ENCODE results near the gene DSCAM. TPM values are rescaled to one million over a fixed set of nuclear protein-coding genes. Genes with fewer than 3 reads are reported as not detected.

Gene DSCAM
- total RNA-seq, 1 experiment from 2014 or later = 0.13 TPM

GRCh38 chr21:40766381-40766780 lies 80.6 kb downstream of the DSCAM start:
- Mint-ChIP-seq H3K27ac (no peak overlapping the region), H3K36me3 (no peaks in the 10 kb centered on the region), H3K4me3 (no peak overlapping the region), H3K9me3 (peaks cover 8% of the 10 kb centered on the region; the same call in 1 of the 2 replicates), H3K27me3 (ENCODE audit: low read depth) (no peaks in the 10 kb centered on the region), H3K4me1 (peaks cover 7% of the 10 kb centered on the region; the same call in 1 of the 2 replicates)
- CTCF ChIA-PET = no interaction called here
- POLR2A ChIA-PET = no interaction called here
- DNase-seq (ENCODE audit: low spot score) = no peak
- ATAC-seq = no peak
- TF ChIP-seq IRF2 (CRISPR knock-in tag; IDR thresholded peaks at IDR 0.05; ENCODE audit: borderline replicate concordance, low read depth) = no peak
- TF ChIP-seq ZNF263 (CRISPR knock-in tag; IDR thresholded peaks at IDR 0.05; ENCODE audit: low read depth) = no peak
- TF ChIP-seq, protein P1, sequence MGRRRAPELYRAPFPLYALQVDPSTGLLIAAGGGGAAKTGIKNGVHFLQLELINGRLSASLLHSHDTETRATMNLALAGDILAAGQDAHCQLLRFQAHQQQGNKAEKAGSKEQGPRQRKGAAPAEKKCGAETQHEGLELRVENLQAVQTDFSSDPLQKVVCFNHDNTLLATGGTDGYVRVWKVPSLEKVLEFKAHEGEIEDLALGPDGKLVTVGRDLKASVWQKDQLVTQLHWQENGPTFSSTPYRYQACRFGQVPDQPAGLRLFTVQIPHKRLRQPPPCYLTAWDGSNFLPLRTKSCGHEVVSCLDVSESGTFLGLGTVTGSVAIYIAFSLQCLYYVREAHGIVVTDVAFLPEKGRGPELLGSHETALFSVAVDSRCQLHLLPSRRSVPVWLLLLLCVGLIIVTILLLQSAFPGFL (CRISPR knock-in tag; IDR thresholded peaks at IDR 0.05; ENCODE audit: borderline replicate concordance) = no peak
- no peak for TF ChIP-seq CBFB (CRISPR knock-in tag; IDR thresholded peaks at IDR 0.05; ENCODE audit: low read depth)
- no peak for TF ChIP-seq MLX (CRISPR knock-in tag; IDR thresholded peaks at IDR 0.05)
- no peak for TF ChIP-seq ELF4 (CRISPR knock-in tag; IDR thresholded peaks at IDR 0.05; ENCODE audit: low read depth)
- TF ChIP-seq ZNF232 (CRISPR knock-in tag; IDR thresholded peaks at IDR 0.05) = no peak
- no peak for TF ChIP-seq ETV6 (CRISPR knock-in tag; IDR thresholded peaks at IDR 0.05)
- TF ChIP-seq NFYB (CRISPR knock-in tag; conservative IDR thresholded peaks at IDR 0.05; ENCODE audit: low read depth) = no peak
- no peak for TF ChIP-seq E2F1 (CRISPR knock-in tag; IDR thresholded peaks at IDR 0.05)
- TF ChIP-seq NR2C2 (CRISPR knock-in tag; IDR thresholded peaks at IDR 0.05) = no peak
- no peak for TF ChIP-seq ZNF532 (CRISPR knock-in tag; IDR thresholded peaks at IDR 0.05; ENCODE audit: borderline replicate concordance)
- TF ChIP-seq, protein P2, sequence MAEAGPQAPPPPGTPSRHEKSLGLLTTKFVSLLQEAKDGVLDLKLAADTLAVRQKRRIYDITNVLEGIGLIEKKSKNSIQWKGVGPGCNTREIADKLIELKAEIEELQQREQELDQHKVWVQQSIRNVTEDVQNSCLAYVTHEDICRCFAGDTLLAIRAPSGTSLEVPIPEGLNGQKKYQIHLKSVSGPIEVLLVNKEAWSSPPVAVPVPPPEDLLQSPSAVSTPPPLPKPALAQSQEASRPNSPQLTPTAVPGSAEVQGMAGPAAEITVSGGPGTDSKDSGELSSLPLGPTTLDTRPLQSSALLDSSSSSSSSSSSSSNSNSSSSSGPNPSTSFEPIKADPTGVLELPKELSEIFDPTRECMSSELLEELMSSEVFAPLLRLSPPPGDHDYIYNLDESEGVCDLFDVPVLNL (CRISPR knock-in tag; IDR thresholded peaks at IDR 0.05; ENCODE audit: borderline replicate concordance, low read depth) = no peak
- TF ChIP-seq, protein P3, sequence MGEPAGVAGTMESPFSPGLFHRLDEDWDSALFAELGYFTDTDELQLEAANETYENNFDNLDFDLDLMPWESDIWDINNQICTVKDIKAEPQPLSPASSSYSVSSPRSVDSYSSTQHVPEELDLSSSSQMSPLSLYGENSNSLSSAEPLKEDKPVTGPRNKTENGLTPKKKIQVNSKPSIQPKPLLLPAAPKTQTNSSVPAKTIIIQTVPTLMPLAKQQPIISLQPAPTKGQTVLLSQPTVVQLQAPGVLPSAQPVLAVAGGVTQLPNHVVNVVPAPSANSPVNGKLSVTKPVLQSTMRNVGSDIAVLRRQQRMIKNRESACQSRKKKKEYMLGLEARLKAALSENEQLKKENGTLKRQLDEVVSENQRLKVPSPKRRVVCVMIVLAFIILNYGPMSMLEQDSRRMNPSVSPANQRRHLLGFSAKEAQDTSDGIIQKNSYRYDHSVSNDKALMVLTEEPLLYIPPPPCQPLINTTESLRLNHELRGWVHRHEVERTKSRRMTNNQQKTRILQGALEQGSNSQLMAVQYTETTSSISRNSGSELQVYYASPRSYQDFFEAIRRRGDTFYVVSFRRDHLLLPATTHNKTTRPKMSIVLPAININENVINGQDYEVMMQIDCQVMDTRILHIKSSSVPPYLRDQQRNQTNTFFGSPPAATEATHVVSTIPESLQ (CRISPR knock-in tag; IDR thresholded peaks at IDR 0.05) = no peak
- TF ChIP-seq SP1 (CRISPR knock-in tag; conservative IDR thresholded peaks at IDR 0.05) = no peak
- TF ChIP-seq, protein P4, sequence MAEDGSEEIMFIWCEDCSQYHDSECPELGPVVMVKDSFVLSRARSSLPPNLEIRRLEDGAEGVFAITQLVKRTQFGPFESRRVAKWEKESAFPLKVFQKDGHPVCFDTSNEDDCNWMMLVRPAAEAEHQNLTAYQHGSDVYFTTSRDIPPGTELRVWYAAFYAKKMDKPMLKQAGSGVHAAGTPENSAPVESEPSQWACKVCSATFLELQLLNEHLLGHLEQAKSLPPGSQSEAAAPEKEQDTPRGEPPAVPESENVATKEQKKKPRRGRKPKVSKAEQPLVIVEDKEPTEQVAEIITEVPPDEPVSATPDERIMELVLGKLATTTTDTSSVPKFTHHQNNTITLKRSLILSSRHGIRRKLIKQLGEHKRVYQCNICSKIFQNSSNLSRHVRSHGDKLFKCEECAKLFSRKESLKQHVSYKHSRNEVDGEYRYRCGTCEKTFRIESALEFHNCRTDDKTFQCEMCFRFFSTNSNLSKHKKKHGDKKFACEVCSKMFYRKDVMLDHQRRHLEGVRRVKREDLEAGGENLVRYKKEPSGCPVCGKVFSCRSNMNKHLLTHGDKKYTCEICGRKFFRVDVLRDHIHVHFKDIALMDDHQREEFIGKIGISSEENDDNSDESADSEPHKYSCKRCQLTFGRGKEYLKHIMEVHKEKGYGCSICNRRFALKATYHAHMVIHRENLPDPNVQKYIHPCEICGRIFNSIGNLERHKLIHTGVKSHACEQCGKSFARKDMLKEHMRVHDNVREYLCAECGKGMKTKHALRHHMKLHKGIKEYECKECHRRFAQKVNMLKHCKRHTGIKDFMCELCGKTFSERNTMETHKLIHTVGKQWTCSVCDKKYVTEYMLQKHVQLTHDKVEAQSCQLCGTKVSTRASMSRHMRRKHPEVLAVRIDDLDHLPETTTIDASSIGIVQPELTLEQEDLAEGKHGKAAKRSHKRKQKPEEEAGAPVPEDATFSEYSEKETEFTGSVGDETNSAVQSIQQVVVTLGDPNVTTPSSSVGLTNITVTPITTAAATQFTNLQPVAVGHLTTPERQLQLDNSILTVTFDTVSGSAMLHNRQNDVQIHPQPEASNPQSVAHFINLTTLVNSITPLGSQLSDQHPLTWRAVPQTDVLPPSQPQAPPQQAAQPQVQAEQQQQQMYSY (CRISPR knock-in tag; IDR thresholded peaks at IDR 0.05) = no peak
- TF ChIP-seq ZNF317 (CRISPR knock-in tag; IDR thresholded peaks at IDR 0.05; ENCODE audit: borderline replicate concordance, low read depth) = no peak
- TF ChIP-seq CREB1 (CRISPR knock-in tag; IDR thresholded peaks at IDR 0.05) = no peak
- no peak for TF ChIP-seq NFATC4 (CRISPR knock-in tag; IDR thresholded peaks at IDR 0.05)
